Caco-2 (cell line): ENCODE measurements around the gene HHEX. TPM values are rescaled to one million over a fixed set of nuclear protein-coding genes. Genes with fewer than 3 reads are reported as not detected.

Source experiments
- BruUV-seq: library from RNA; stranded (reverse); fragments of 400-500 nt; replicated peaks from 2 replicates; lab custom pipeline; 2021; lab: Mats Ljungman, UMichigan
- CTCF ChIA-PET: fragments of 300-600 bp; sonication (Branson Sonifier 250); formaldehyde crosslinking; loops from one replicate; lab custom pipeline; 2022; ENCODE audit warnings: antibody characterized with exemption; lab: Charles Lee
- POLR2A ChIA-PET: fragments of 300-600 bp; sonication (Branson Sonifier 250); formaldehyde crosslinking; loops from one replicate; lab custom pipeline; 2022; ENCODE audit warnings: antibody characterized with exemption; lab: Charles Lee
- DNase-seq, 2 experiments: peaks; one replicate each; pipeline versions ENCODE4 v3.0.0 to v3.0.0-alpha.2; 2020 to 2022
- H3K27me3 ChIP-seq: replicated peaks from 2 replicates; pipeline ENCODE4 v1.6.0; 2011; ENCODE audit warnings: low read length; ENCODE audit not compliant: control insufficient read depth, insufficient read depth
- H3K36me3 ChIP-seq: 2 replicates; pipeline ENCODE4 v1.5.1; 2011; ENCODE audit warnings: low read length; ENCODE audit not compliant: control insufficient read depth, insufficient read depth
- H3K4me1 ChIP-seq: fragments of 250-450 bp; sonication (Bioruptor Pico); 2 replicates; pipeline ENCODE4 v1.5.1; 2020; ENCODE audit warnings: mild to moderate bottlenecking
- H3K4me3 ChIP-seq: 2 replicates; pipeline ENCODE4 v1.5.1; 2011; ENCODE audit warnings: low read depth, mild to moderate bottlenecking, control low read depth, low read length
- H3K9me3 ChIP-seq: fragments of 250-450 bp; sonication (Bioruptor Pico); 2 replicates; pipeline ENCODE4 v1.5.1; 2020; ENCODE audit warnings: mild to moderate bottlenecking, moderate library complexity
- H3K27ac Mint-ChIP-seq: one replicate; pipeline ENCODE4 v1.8.0; 2022; ENCODE audit warnings: mixed read lengths; ENCODE audit not compliant: unreplicated experiment
- H3K27me3 Mint-ChIP-seq: one replicate; pipeline ENCODE4 v1.8.0; 2022; ENCODE audit warnings: mixed read lengths; ENCODE audit not compliant: insufficient read depth, unreplicated experiment
- H3K36me3 Mint-ChIP-seq: one replicate; pipeline ENCODE4 v1.8.0; 2022; ENCODE audit warnings: mild to moderate bottlenecking, mixed read lengths; ENCODE audit not compliant: insufficient read depth, unreplicated experiment
- H3K4me1 Mint-ChIP-seq: one replicate; pipeline ENCODE4 v1.8.0; 2022; ENCODE audit warnings: low read depth, mixed read lengths; ENCODE audit not compliant: unreplicated experiment
- H3K4me3 Mint-ChIP-seq: one replicate; pipeline ENCODE4 v1.8.0; 2022; ENCODE audit warnings: mild to moderate bottlenecking, moderate library complexity, mixed read lengths; ENCODE audit not compliant: unreplicated experiment
- H3K9me3 Mint-ChIP-seq: one replicate; pipeline ENCODE4 v1.8.0; 2022; ENCODE audit warnings: mixed read lengths; ENCODE audit not compliant: unreplicated experiment
- intact Hi-C: fragments of 100-400 bp; cut with micrococcal nuclease; formaldehyde crosslinking; loops from one replicate; pipeline ENCODE4 v1.10.0; 2022; ENCODE audit not compliant: unreplicated experiment
- total RNA-seq: library from RNA; stranded (reverse); gene quantifications from 2 replicates; pipeline ENCODE4 v1.2.3, GENCODE V29; 2022
- TF ChIP-seq, protein P1 (sequence below), 2 experiments: fragments of 200-600 bp in 1 of 2; IDR thresholded peaks; 1 replicate in 1 of 2; 2 replicates in 1 of 2; pipeline versions ENCODE4 v1.5.1 to v1.8.0; 2011 to 2022; ENCODE audit warnings: antibody characterized with exemption in 1 of 2, control low read depth in 1 of 2, inconsistent platforms in 1 of 2, low read depth in 1 of 2, low read length in 1 of 2, mild to moderate bottlenecking in 1 of 2, moderate library complexity in 1 of 2; ENCODE audit not compliant: insufficient read depth in 1 of 2, severe bottlenecking in 1 of 2, unreplicated experiment in 1 of 2

HHEX gene
- total RNA-seq, 1 experiment from 2014 or later: 6.7 TPM

- Mint-ChIP-seq H3K27me3 (peaks cover 6% of the 10 kb centered on the region), H3K4me3 (no peak overlapping the region), H3K4me1 (no peaks in the 10 kb centered on the region), H3K9me3 (no peaks in the 10 kb centered on the region), H3K27ac (no peak overlapping the region), H3K36me3 (no peaks in the 10 kb centered on the region)
- Histone ChIP-seq H3K4me3 (no peak overlapping the region), H3K9me3 (no peaks in the 10 kb centered on the region), H3K36me3 (no peaks in the 10 kb centered on the region), H3K4me1 (no peaks in the 10 kb centered on the region), H3K27me3 (no peaks in the 10 kb centered on the region)
- DNase-seq: no peak
- TF ChIP-seq, protein P1, sequence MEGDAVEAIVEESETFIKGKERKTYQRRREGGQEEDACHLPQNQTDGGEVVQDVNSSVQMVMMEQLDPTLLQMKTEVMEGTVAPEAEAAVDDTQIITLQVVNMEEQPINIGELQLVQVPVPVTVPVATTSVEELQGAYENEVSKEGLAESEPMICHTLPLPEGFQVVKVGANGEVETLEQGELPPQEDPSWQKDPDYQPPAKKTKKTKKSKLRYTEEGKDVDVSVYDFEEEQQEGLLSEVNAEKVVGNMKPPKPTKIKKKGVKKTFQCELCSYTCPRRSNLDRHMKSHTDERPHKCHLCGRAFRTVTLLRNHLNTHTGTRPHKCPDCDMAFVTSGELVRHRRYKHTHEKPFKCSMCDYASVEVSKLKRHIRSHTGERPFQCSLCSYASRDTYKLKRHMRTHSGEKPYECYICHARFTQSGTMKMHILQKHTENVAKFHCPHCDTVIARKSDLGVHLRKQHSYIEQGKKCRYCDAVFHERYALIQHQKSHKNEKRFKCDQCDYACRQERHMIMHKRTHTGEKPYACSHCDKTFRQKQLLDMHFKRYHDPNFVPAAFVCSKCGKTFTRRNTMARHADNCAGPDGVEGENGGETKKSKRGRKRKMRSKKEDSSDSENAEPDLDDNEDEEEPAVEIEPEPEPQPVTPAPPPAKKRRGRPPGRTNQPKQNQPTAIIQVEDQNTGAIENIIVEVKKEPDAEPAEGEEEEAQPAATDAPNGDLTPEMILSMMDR (IDR thresholded peaks at IDR 0.05; ENCODE audit: insufficient read depth in 1 of 2, low read depth in 1 of 2, low read length in 1 of 2, severe bottlenecking in 1 of 2, unreplicated experiment in 1 of 2): no peak
- ChIA-PET CTCF (no interaction called here), POLR2A (no interaction called here)
- intact Hi-C loops: no loop called here
- no TSS peak for BruUV-seq
Observed at GRCh38 chr10:92722349-92722748, 32.6 kb downstream of the HHEX start.

DNA sequence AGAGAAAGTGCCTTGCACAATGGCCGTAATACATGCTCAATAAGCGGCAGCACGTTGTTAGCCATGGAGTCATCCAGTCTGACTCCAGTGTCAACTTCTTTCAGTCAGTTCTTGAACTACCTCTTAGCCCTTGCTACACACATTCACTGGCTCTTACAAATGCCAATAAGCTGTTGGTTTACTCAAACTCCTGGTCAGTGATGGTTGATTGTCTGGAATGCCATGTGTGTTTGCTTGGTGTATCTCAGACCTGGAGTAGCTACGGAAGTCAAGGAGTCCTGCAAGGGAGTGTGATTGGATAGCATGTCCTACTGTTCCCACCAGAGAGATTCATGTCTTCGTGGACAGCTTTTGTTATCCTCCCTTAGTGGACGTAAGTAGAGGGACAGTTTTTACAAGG, 37.4 kb downstream of the HHEX start:
- no peaks in the 10 kb centered on the region for H3K36me3 Mint-ChIP-seq
- Histone ChIP-seq H3K4me3 (no peak overlapping the region), H3K27me3 (no peaks in the 10 kb centered on the region), H3K36me3 (no peaks in the 10 kb centered on the region), H3K9me3 (no peaks in the 10 kb centered on the region), H3K4me1 (no peaks in the 10 kb centered on the region)
- H3K4me3 Mint-ChIP-seq: no peak overlapping the region
- H3K4me1 Mint-ChIP-seq: no peaks in the 10 kb centered on the region
- POLR2A ChIA-PET: no interaction called here
- DNase-seq: no peak
- intact Hi-C loops: no loop called here
- no TSS peak for BruUV-seq
- no peaks in the 10 kb centered on the region for H3K27me3 Mint-ChIP-seq
- no peaks in the 10 kb centered on the region for H3K9me3 Mint-ChIP-seq
- CTCF ChIA-PET: no interaction called here
- TF ChIP-seq, protein P1 (IDR thresholded peaks at IDR 0.05; ENCODE audit: insufficient read depth in 1 of 2, low read depth in 1 of 2, low read length in 1 of 2, severe bottlenecking in 1 of 2, unreplicated experiment in 1 of 2): no peak
- H3K27ac Mint-ChIP-seq: no peak overlapping the region

GRCh38 chr10:92727550-92727949, 37.8 kb downstream of the HHEX start:
- intact Hi-C loops: no loop called here
- Mint-ChIP-seq H3K36me3 (no peaks in the 10 kb centered on the region), H3K4me3 (no peak overlapping the region), H3K27ac (no peak overlapping the region), H3K4me1 (no peaks in the 10 kb centered on the region), H3K27me3 (no peaks in the 10 kb centered on the region), H3K9me3 (no peaks in the 10 kb centered on the region)
- ChIA-PET POLR2A (no interaction called here), CTCF (no interaction called here)
- no peaks in the 10 kb centered on the region for H3K27me3 ChIP-seq
- no peaks in the 10 kb centered on the region for H3K4me1 ChIP-seq
- DNase-seq: no peak
- H3K4me3 ChIP-seq: no peak overlapping the region
- H3K9me3 ChIP-seq: no peaks in the 10 kb centered on the region
- BruUV-seq: no TSS peak
- no peaks in the 10 kb centered on the region for H3K36me3 ChIP-seq
- TF ChIP-seq, protein P1 (IDR thresholded peaks at IDR 0.05; ENCODE audit: insufficient read depth in 1 of 2, low read depth in 1 of 2, low read length in 1 of 2, severe bottlenecking in 1 of 2, unreplicated experiment in 1 of 2): no peak
